Stimulated activated CD8-positive, alpha-beta memory T cell treated with anti-CD3 and anti-CD28 coated beads, Interleukin-4, amount 100 ng/mL, for 24 hours (primary cell): ENCODE measurements around the gene PGD.
"Not testable (repeated sequence)": the region's sequence is repeated elsewhere in the genome, so short reads cannot be mapped to it uniquely, and the experiment has no call there.

ENCODE experiments used
- DNase-seq: peaks from one replicate; pipeline ENCODE4 v3.0.0-alpha.2; 2020; ENCODE audit warnings: low read depth

PGD gene

GRCh38 chr1:10398734-10399443 is at the start of gene PGD:
Gene PGD, plus strand, starts transcription at chr1:10399064. Its CDS starts 54 bp downstream, at chr1:10399118.
- peak; percentile 98 for DNase-seq

GRCh38 chr1:10353282-10353681 is 45.6 kb upstream of the PGD start:
- DNase-seq: no peak

GRCh38 chr1:10353693-10354092 is 45.2 kb upstream of the PGD start:
- DNase-seq: no peak

- no peak for DNase-seq
Observed at GRCh38 chr1:10360045-10360444, 38.8 kb upstream of the PGD start.

GRCh38 chr1:10361515-10361914 is 37.3 kb upstream of the PGD start:
- DNase-seq: no peak

GRCh38 chr1:10368194-10368593 is 30.7 kb upstream of the PGD start:
- DNase-seq: no peak

GRCh38 chr1:10374442-10374860 is 24.4 kb upstream of the PGD start:
- DNase-seq: no peak

GRCh38 chr1:10377365-10378029 is 21.4 kb upstream of the PGD start:
- not testable (repeated sequence) for DNase-seq

- no peak for DNase-seq
Observed at GRCh38 chr1:10378081-10378841, 20.6 kb upstream of the PGD start.

GRCh38 chr1:10379101-10379620 is 19.7 kb upstream of the PGD start:
- DNase-seq: no peak

GRCh38 chr1:10379676-10380075 is 19.2 kb upstream of the PGD start:
- no peak for DNase-seq

- DNase-seq: no peak
Observed at GRCh38 chr1:10380594-10381275, 18.1 kb upstream of the PGD start.

GRCh38 chr1:10383630-10384029 is 15.2 kb upstream of the PGD start:
- no peak for DNase-seq

- DNase-seq: no peak
Observed at GRCh38 chr1:10384219-10384618, 14.6 kb upstream of the PGD start.

- no peak for DNase-seq
Observed at GRCh38 chr1:10386761-10387676, 11.8 kb upstream of the PGD start.

GRCh38 chr1:10387677-10388386 is 11.0 kb upstream of the PGD start:
- DNase-seq: no peak

GRCh38 chr1:10388387-10388715 is 10.5 kb upstream of the PGD start:
- no peak for DNase-seq

- DNase-seq: no peak
Observed at GRCh38 chr1:10389271-10389973, 9.4 kb upstream of the PGD start.

- DNase-seq: no peak
Observed at GRCh38 chr1:10396870-10397269, 2.0 kb upstream of the PGD start.

- no peak for DNase-seq
Observed at GRCh38 chr1:10398278-10398733, 558 bp upstream of the PGD start.
